GM21786 (cell line): ENCODE data around the gene CALN1.
"Not testable (repeated sequence)": the region's sequence is repeated elsewhere in the genome, so short reads cannot be mapped to it uniquely, and the experiment has no call there.

Experiments
- ATAC-seq: cut with Tn5 transposase; IDR thresholded peaks from one replicate; pipeline ENCODE4 v1.9.1; 2021; ENCODE audit not compliant: unreplicated experiment

Gene CALN1

DNA sequence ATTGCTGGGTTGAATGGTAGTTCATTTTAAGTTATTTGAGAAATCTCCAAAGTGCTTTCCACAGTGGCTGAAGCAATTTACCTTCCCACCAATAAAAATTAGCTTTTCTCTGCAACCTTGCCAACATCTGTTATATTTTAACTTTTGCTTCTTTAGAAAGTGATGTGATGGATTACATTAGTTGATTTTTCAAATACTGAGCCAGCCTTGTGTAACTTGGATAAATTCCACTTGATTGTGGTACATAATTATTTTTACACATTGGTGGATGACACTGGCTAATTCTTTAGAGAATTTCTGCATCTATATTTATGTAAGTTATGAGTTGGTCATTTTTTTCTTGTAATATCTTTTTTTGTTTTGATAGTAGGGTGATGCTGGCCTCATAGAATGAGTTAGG is 646.1 kb downstream of the CALN1 start:
- no peak for ATAC-seq

- ATAC-seq, result no peak
Measured at GRCh38 chr7:71761336-71761735, 650.8 kb downstream of the CALN1 start.

DNA sequence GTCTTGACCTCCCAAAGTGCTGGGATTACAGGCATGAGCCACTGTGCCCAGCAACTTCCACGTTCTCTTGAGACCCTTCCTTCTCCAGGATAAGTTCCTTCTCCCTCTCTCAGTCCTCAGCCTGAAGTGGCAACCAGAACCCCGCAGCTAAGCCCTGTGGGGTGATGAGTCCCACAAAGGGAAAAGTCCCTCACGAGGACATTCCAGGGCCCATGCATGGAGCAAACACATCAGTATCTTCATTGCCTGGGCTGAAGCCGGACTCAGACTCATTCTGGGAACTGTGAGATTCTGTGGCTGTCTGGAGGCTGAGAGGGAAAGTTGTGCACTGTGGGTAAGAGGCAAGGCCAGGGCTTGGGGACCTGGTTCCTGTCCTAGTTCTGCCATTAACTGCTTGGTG is 657.3 kb downstream of the CALN1 start:
- ATAC-seq, result no peak

GRCh38 chr7:71753956-71754664 is 658.0 kb downstream of the CALN1 start:
- ATAC-seq, result no peak

- no peak for ATAC-seq
Measured at GRCh38 chr7:71753236-71753635, 658.9 kb downstream of the CALN1 start.

DNA sequence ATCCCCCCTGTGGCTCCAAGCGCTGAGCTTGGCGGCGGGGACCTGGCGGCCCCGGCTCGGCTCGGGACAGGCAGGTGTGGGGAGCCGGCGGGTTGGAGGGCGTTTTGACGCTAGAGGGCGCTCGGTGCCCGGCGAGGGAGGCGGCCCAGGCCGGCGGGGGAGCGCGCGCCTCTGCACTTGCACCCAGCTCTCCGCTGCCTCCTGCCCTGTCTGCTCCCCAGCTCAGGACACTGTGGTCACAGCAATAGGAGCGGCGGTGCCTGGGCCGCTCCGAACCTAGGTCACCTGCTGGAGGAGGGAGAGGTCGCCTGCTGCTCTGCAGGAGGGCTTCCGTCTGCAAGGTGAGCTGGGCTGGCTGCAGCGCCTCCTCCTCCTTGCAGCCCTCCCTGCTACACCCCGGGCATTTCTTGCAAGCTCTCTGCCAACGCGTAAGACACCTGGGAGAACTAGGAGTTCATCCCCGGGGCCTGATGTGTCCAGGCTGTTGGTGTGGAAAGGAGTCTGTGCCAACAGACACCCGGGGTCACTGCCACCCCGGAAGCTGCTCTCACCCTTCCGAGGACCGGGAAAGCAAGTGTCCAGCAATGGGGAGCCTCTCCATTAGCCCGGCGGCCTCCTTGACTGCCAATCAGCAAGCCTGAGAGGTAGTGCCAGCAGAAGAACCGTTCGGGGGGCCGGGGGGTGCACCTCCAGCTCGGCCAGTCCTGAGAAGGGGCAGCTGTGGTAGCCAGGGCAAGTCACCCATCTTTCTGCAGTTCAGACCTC is 659.8 kb downstream of the CALN1 start:
- ATAC-seq, result no peak

DNA sequence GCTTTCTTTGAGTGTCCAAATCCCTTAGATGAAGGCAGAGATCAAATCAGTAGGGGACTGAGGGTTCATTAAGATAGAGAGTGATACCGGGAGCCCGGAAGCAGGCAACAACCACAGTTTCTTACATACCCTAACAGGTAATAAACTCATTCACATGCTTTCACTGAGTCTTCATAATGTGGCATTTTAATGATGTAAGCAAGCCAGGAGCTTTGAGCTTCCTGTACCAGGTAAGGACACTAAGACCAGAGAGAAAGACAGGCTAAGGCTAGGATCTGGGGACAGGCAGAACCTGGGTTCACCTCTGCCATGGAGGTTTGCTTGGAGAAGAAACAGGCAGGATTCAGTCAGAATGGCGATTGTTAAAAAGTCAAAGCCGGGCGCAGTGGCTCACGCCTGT is 661.8 kb downstream of the CALN1 start:
- ATAC-seq, result no peak

DNA sequence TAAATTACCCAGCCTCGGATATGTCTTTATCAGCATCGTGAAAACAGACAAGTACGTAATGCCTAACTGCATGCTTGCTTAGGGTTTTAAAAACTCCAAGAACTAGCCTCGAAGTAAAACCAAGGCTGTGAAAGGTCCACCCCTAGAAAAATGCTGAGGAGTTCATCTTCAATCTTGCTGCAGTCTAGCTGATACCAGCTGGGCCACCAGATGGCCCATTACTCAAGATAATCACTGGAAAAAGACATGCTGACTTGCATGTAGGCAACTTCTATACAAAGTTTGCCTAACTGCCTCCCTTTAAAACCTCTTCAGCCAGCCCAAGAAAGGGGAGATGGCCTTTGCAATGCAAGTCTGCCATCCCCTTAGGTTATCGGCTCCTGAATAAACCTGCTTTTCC is 666.1 kb downstream of the CALN1 start:
- no peak for ATAC-seq

GRCh38 chr7:71740174-71740560 is 672.0 kb downstream of the CALN1 start:
- no peak for ATAC-seq

DNA sequence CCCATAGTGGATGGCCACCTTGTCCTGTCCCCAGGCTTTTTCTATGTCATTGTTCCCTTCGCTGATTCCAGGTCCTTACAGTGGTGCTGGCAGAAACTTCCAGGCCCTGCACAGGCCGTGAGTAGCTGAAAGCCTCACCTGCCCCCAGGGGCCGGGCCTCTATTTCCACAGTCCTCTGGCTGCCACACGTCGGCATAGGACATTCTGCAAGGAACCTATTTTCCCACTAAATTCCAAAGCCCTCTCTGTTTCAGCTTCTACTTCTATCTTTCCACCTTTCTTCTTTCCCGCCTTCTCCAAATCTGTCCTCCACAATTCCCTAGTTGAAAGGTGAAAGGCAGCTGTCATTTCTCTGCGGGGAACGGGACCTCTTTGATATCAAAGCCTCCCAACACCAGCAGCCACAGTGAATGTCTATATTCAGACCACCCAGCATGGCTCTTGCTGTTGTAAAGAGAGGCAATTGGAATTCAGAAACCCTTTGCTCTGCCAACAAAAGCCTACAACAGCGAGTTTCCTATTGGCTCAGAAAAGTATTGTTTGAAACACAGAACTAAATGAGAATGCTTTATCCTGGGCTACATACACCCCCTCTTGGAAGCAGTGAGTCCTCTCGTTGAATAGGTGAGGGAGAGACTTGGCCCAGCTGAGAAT is 672.5 kb downstream of the CALN1 start:
- no peak for ATAC-seq

- ATAC-seq, result not testable (repeated sequence)
Measured at GRCh38 chr7:71737931-71738540, 674.1 kb downstream of the CALN1 start.

DNA sequence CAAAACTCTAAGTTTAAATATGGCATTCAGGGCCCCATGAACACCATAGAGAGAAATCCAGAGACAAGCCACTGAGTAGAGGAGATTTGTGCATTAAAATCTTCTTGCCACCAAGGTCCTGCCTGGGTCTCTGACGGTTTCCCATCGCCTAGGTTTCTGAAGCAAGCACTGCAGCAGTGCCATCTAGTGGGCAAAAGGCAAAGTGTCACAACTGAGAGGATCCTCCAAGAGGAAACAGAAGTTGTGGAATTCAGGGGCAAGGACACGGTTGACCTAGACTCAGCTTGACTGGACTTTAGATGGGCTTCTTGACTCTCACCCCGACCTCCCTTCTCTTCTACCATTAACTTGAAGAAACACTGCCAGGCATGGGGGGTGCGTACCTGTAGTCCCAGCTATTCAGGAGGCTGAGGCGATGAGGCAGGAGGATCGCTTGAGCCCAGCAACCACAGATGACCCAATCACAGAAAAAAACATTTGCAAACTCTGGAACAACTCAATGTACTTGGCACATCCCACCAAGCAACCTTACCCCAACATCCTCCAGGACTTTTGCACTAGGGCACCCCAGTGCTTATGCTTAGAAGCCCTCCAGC is 676.1 kb downstream of the CALN1 start:
- ATAC-seq, result no peak

GRCh38 chr7:71733107-71733870 is 678.8 kb downstream of the CALN1 start:
- ATAC-seq, result no peak

DNA sequence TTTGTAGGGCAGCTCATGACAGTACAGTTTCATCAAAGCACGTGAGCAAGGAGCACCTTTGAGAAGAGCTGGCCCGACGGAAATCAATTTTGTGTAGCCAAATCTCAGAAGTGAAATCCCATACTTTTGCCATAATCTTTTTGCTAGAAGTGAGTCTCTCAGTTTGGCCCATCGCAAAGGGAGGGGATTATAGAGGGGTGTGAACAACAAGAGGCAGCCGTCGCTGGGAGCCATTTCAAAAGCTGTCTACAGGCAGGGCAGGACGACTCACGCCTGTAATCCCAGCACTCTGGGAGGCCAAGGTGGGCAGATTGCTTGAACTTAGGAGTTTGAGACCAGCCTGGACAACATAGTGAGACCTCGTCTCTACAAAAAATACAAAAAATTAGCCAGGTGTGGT is 680.4 kb downstream of the CALN1 start:
- ATAC-seq, result no peak
